ENCODE data around the gene RPLP2.

RPLP2 gene

GRCh38 chr11:792873-793272, 16.9 kb upstream of the RPLP2 start:
- Histone ChIP-seq H3K36me3 (peaks cover 7% of the 10 kb centered on the region; the same call in 1 of the 2 replicates), H3K9me3 (no peaks in the 10 kb centered on the region), H3K4me3 (ENCODE audit: low read depth, low read length) (no peak overlapping the region), H3K4me1 (peaks cover 5% of the 10 kb centered on the region; the same call in 1 of the 2 replicates), H3K27me3 (no peaks in the 10 kb centered on the region)
- DNase-seq, result no peak
- TF ChIP-seq CTCF (IDR thresholded peaks at IDR 0.05; ENCODE audit: low read depth, low read length), result no peak

DNA sequence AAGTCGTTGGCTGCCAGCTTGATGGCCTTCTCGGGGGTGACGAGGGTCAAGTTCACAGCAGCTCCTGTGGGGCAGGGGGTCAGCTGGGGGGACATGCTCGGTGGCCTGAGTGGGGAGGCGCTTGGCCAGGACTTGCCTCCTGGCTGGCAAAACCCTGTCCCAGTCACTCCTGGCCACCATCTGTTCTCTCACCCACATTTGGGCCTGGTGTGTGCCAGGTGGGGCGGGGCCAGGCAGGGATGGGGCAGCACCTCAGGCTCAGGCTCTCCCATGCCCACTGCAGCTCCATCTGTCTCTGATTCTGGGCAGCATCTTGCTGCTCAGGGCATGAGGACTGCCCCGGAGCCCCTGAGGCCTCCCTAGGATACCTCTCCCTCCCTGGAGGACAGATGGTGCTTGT, 16.2 kb upstream of the RPLP2 start:
- peaks cover 5% of the 10 kb centered on the region; the same call in 1 of the 2 replicates for H3K4me1 ChIP-seq
- no peaks in the 10 kb centered on the region for H3K27me3 ChIP-seq

GRCh38 chr11:794013-794765, 15.6 kb upstream of the RPLP2 start:
- Histone ChIP-seq H3K27me3 (no peaks in the 10 kb centered on the region), H3K36me3 (peaks cover 7% of the 10 kb centered on the region; the same call in 1 of the 2 replicates), H3K4me1 (peaks cover 5% of the 10 kb centered on the region; the same call in 1 of the 2 replicates), H3K9me3 (no peaks in the 10 kb centered on the region), H3K4me3 (ENCODE audit: low read depth, low read length) (no peak overlapping the region)
- TF ChIP-seq CTCF (IDR thresholded peaks at IDR 0.05; ENCODE audit: low read depth, low read length), result no peak
- no peak for DNase-seq

More for the DNA sequence above, 16.2 kb upstream of the RPLP2 start:
- Histone ChIP-seq H3K4me3 (ENCODE audit: low read depth, low read length) (no peak overlapping the region), H3K36me3 (peaks cover 7% of the 10 kb centered on the region; the same call in 1 of the 2 replicates), H3K9me3 (no peaks in the 10 kb centered on the region)
- no peak for DNase-seq
- no peak for TF ChIP-seq CTCF (IDR thresholded peaks at IDR 0.05; ENCODE audit: low read depth, low read length)

DNA sequence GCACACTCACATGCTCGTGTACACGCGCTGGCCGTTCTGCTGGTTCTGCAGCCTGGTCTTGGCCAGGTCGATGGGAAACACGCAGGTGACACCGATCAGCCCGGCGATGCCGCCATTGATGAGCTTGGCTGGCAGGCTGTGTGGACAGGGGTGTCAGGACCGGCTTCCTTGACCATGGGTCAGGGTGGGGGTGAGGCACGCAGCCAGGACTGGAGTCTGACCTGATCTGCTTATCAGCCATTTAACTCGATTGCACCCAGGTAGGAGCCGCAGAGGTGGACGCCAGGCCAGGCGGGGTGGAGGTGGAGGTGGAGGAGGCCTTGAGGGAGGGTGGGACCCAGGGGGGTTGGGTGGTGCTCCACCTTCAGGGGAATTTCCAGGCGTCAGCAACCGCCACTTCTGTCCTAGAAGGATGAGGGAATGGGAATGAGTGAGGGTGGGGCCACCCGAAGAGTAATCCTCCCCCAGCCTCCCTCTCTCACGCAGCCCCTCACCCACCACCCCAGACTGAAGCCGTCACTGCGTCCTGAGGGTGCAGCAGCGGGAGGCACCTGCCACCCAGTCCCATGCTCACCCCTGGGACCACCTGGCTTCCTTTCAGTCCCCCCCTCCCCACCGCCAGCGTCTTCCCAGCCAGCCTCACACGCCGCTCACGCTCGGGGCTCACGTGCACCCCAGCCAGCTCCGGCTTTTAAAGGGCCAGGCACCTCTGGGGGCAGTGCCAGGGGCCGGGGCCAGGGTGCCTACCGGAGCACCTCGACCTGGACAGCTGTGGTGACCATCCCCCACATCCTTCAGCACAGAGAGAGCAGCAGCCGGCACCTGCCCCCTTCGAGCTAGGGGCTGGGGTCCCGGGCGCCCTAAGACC, 14.8 kb upstream of the RPLP2 start:
- no peaks in the 10 kb centered on the region for H3K27me3 ChIP-seq
- no peak overlapping the region for H3K4me3 ChIP-seq (ENCODE audit: low read depth, low read length)
- DNase-seq, result no peak
- no peaks in the 10 kb centered on the region for H3K9me3 ChIP-seq
- H3K4me1 ChIP-seq, result peaks cover 5% of the 10 kb centered on the region; the same call in 1 of the 2 replicates
- H3K36me3 ChIP-seq, result peaks cover 7% of the 10 kb centered on the region; the same call in 1 of the 2 replicates
- TF ChIP-seq CTCF (IDR thresholded peaks at IDR 0.05; ENCODE audit: low read depth, low read length), result no peak

GRCh38 chr11:795634-796564, 13.9 kb upstream of the RPLP2 start:
- TF ChIP-seq CTCF (IDR thresholded peaks at IDR 0.05; ENCODE audit: low read depth, low read length), result no peak
- H3K4me3 ChIP-seq (ENCODE audit: low read depth, low read length), result peak overlapping the region; percentile 77
- H3K27me3 ChIP-seq, result no peaks in the 10 kb centered on the region
- H3K4me1 ChIP-seq, result peaks cover 5% of the 10 kb centered on the region; the same call in 1 of the 2 replicates
- peaks cover 7% of the 10 kb centered on the region; the same call in 1 of the 2 replicates for H3K36me3 ChIP-seq
- DNase-seq, result peak; percentile 76
- no peaks in the 10 kb centered on the region for H3K9me3 ChIP-seq
